Mucosa of rectum (tissue), 2 donors: Measurements from ENCODE around the gene MARVELD3.
A peak's percentile ranks its signal among the peaks of the same experiment; 100 is the strongest.
"Not testable (repeated sequence)": the region's sequence is repeated elsewhere in the genome, so short reads cannot be mapped to it uniquely, and the experiment has no call there.

Source experiments
- H3K27ac ChIP-seq, 2 donors: one replicate each; pipeline ENCODE4 v1.7.0; 2013; ENCODE audit warnings: inconsistent platforms in 2 of 2, low read depth in 2 of 2, low read length in 2 of 2
- H3K27me3 ChIP-seq, 2 donors: one replicate each; pipeline ENCODE4 v1.7.0; 2013; ENCODE audit warnings: low read length in 2 of 2; ENCODE audit not compliant: control insufficient read depth in 2 of 2, insufficient read depth in 2 of 2
- H3K36me3 ChIP-seq, 2 donors: one replicate each; pipeline ENCODE4 v1.7.0; 2013; ENCODE audit warnings: low read length in 2 of 2; ENCODE audit not compliant: control insufficient read depth in 2 of 2, insufficient read depth in 2 of 2
- H3K4me1 ChIP-seq, 2 donors: one replicate each; pipeline ENCODE4 v1.7.0; 2013; ENCODE audit warnings: low read length in 2 of 2, mild to moderate bottlenecking in 1 of 2; ENCODE audit not compliant: control insufficient read depth in 2 of 2, insufficient read depth in 2 of 2
- H3K4me3 ChIP-seq, 2 donors: one replicate each; pipeline ENCODE4 v1.7.0; 2013; ENCODE audit warnings: low read length in 2 of 2
- H3K9ac ChIP-seq, 2 donors: one replicate each; pipeline ENCODE4 v1.7.0; 2013; ENCODE audit warnings: low read length in 2 of 2, low read depth in 1 of 2, mild to moderate bottlenecking in 1 of 2
- H3K9me3 ChIP-seq, 2 donors: one replicate each; pipeline ENCODE4 v1.7.0; 2013; ENCODE audit warnings: low read length in 2 of 2; ENCODE audit not compliant: control insufficient read depth in 2 of 2
- donor health status: healthy.
- donor health status: Normal muscosa, but diverticular disease.

MARVELD3 gene

GRCh38 chr16:71593048-71593999 lies 32.7 kb upstream of the MARVELD3 start:
- no peak overlapping the region for H3K27ac ChIP-seq
- H3K36me3 ChIP-seq = no peaks in the 10 kb centered on the region

GRCh38 chr16:71594000-71594646 lies 31.9 kb upstream of the MARVELD3 start:
- no peaks in the 10 kb centered on the region for H3K4me1 ChIP-seq
- no peaks in the 10 kb centered on the region for H3K9me3 ChIP-seq
- no peaks in the 10 kb centered on the region for H3K36me3 ChIP-seq
- no peaks in the 10 kb centered on the region for H3K27me3 ChIP-seq
- H3K9ac ChIP-seq = no peak overlapping the region
- H3K4me3 ChIP-seq = no peak overlapping the region
- no peak overlapping the region for H3K27ac ChIP-seq

More at GRCh38 chr16:71593048-71593999, 32.7 kb upstream of the MARVELD3 start:
- no peaks in the 10 kb centered on the region for H3K4me1 ChIP-seq
- no peak overlapping the region for H3K4me3 ChIP-seq
- H3K9ac ChIP-seq = no peak overlapping the region
- no peaks in the 10 kb centered on the region for H3K9me3 ChIP-seq
- H3K27me3 ChIP-seq = no peaks in the 10 kb centered on the region

GRCh38 chr16:71595340-71595826 lies 30.6 kb upstream of the MARVELD3 start:
- not testable (repeated sequence) for H3K27ac ChIP-seq, H3K9ac ChIP-seq, H3K9me3 ChIP-seq, H3K4me1 ChIP-seq, H3K4me3 ChIP-seq, H3K27me3 ChIP-seq, H3K36me3 ChIP-seq

DNA sequence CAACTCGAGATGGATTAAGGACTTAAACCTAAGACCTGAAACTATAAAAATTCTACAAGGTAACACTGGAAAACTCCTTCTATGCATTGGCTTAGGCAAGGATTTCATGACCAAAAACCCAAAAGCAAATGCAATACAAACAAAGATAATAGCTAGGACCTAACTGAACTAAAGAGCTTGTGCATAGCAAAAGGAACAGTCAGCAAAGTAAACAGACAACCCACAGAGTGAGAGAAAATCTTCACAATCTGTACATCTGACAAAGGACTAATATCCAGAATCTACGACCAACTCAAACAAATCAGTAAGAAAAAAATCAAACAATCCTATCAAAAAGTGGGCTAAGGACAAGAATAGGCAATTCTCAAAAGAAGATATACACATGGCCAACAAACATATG lies 27.6 kb upstream of the MARVELD3 start:
- not testable (repeated sequence) for H3K36me3 ChIP-seq, H3K4me1 ChIP-seq, H3K27me3 ChIP-seq, H3K9ac ChIP-seq, H3K9me3 ChIP-seq, H3K27ac ChIP-seq, H3K4me3 ChIP-seq

DNA sequence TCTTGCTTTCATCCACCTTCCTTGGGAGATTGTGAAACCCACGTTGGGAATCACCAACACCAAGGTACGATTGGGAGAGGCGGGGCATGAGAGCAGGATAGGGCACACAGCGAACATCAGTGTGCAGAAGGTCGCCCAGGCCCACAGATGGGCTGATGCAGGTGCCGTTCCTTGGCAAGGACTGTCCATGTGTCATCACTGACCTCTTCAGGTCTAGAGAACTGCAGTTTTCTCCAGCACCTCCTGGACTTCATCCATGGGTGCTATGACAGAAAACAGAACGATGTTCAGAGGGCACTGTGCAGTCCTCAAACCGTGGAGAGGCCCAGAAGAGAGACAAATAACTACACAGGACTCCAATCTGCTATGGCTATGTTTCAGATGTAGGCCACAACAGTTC lies 25.2 kb upstream of the MARVELD3 start:
- Histone ChIP-seq H3K4me3 (no peak overlapping the region), H3K9me3 (no peaks in the 10 kb centered on the region), H3K27me3 (no peaks in the 10 kb centered on the region), H3K9ac (no peak overlapping the region), H3K36me3 (no peaks in the 10 kb centered on the region), H3K4me1 (no peaks in the 10 kb centered on the region), H3K27ac (no peak overlapping the region)

- Histone ChIP-seq H3K27ac (no peak overlapping the region), H3K27me3 (no peaks in the 10 kb centered on the region), H3K4me3 (no peak overlapping the region), H3K36me3 (no peaks in the 10 kb centered on the region), H3K9me3 (no peaks in the 10 kb centered on the region), H3K9ac (no peak overlapping the region), H3K4me1 (no peaks in the 10 kb centered on the region)
Observed at GRCh38 chr16:71609066-71609465, 16.9 kb upstream of the MARVELD3 start.

- no peaks in the 10 kb centered on the region for H3K27me3 ChIP-seq
Observed at GRCh38 chr16:71610447-71610846, 15.5 kb upstream of the MARVELD3 start.

GRCh38 chr16:71610936-71611871 lies 14.8 kb upstream of the MARVELD3 start:
- peak overlapping the region in 1 of 2 donors; percentile 20 for H3K4me3 ChIP-seq
- no peaks in the 10 kb centered on the region for H3K36me3 ChIP-seq
- no peaks in the 10 kb centered on the region for H3K27me3 ChIP-seq
- H3K4me1 ChIP-seq = no peaks in the 10 kb centered on the region
- H3K27ac ChIP-seq = no peak overlapping the region
- no peaks in the 10 kb centered on the region for H3K9me3 ChIP-seq
- H3K9ac ChIP-seq = no peak overlapping the region

More at GRCh38 chr16:71610447-71610846, 15.5 kb upstream of the MARVELD3 start:
- Histone ChIP-seq H3K9ac (no peak overlapping the region), H3K36me3 (no peaks in the 10 kb centered on the region), H3K27ac (no peak overlapping the region), H3K4me3 (no peak overlapping the region), H3K9me3 (no peaks in the 10 kb centered on the region), H3K4me1 (no peaks in the 10 kb centered on the region)

DNA sequence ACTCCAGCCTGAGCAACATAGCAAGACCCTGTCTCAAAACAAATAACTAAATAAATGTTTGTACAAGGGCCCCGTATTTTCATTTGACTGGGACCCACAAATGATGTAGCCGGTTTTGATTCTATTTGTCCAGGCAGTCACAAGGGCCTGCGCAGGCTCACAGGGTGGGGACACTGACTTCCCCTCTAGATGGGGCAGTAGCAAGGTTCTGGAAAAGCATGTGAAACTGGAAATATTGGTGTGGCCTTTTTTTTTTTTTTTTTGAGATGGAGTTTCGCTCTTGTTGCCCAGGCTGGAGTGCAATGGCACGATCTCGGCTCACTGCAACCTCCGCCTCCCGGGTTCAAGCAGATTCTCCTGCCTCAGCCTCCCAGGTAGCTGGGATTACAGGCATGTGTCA lies 11.0 kb upstream of the MARVELD3 start:
- H3K27ac ChIP-seq, H3K4me1 ChIP-seq, H3K4me3 ChIP-seq, H3K27me3 ChIP-seq, H3K9me3 ChIP-seq, H3K36me3 ChIP-seq, H3K9ac ChIP-seq: not testable (repeated sequence)
